B cell (primary cell): Measurements from ENCODE around the gene SLC24A4. TPM values are rescaled to one million over a fixed set of nuclear protein-coding genes. Genes with fewer than 3 reads are reported as not detected.

Experiments
- ATAC-seq: fragments of 200-7000 bp; cut with Tn5 transposase; one replicate; pipeline ENCODE4 v1.10.0; 2021; ENCODE audit warnings: low read depth, mild to moderate bottlenecking, moderate number of reproducible peaks, moderate library complexity
- CTCF ChIA-PET: fragments of 350-600 bp; sonication (Branson Sonifier 250); formaldehyde crosslinking; loops from one replicate; lab custom pipeline; 2021; ENCODE audit warnings: antibody characterized with exemption, inconsistent platforms; lab: Charles Lee
- POLR2A ChIA-PET: fragments of 350-600 bp; sonication (Branson Sonifier 250); formaldehyde crosslinking; loops from one replicate; lab custom pipeline; 2021; ENCODE audit warnings: antibody characterized with exemption; lab: Charles Lee
- DNase-seq: peaks from one replicate; pipeline ENCODE4 v3.0.0; 2013
- H2AFZ ChIP-seq: 2 replicates; pipeline ENCODE4 v1.6.1; 2012; ENCODE audit warnings: mild to moderate bottlenecking, low read depth, low read length; ENCODE audit not compliant: insufficient read depth, poor library complexity, severe bottlenecking
- H3K27ac ChIP-seq, 2 donors: 1 replicate in 1 of 2; 2 replicates in 1 of 2; pipeline ENCODE4 v1.5.1; 2012 to 2013; ENCODE audit warnings: low read length in 2 of 2, mild to moderate bottlenecking in 2 of 2, moderate library complexity in 1 of 2
- H3K27me3 ChIP-seq, 4 experiments: fragments of 200-600 bp in 1 of 4; sonication (generic) in 1 of 4; replicated peaks in 1 of 4; 1 replicate in 2 of 4; 2 replicates in 2 of 4; pipeline versions ENCODE4 v1.6.1 to v1.7.0; 2013 to 2016; ENCODE audit warnings: low read length in 3 of 4, mild to moderate bottlenecking in 2 of 4, mixed read lengths in 1 of 4, moderate library complexity in 1 of 4; ENCODE audit not compliant: insufficient read depth in 4 of 4, control insufficient read depth in 3 of 4; ENCODE audit errors: control extremely low read depth in 1 of 4
- H3K36me3 ChIP-seq, 2 experiments: replicated peaks in 1 of 2; 1 replicate in 1 of 2; 2 replicates in 1 of 2; pipeline versions ENCODE4 v1.6.1 to v1.7.1; 2013; ENCODE audit warnings: low read length in 1 of 2; ENCODE audit not compliant: insufficient read depth in 2 of 2, control insufficient read depth in 1 of 2; ENCODE audit errors: control extremely low read depth in 1 of 2, extremely low read depth in 1 of 2
- H3K4me1 ChIP-seq, 2 donors: fragments of 200-600 bp in 1 of 2; sonication (generic) in 1 of 2; 1 replicate in 1 of 2; 2 replicates in 1 of 2; pipeline versions ENCODE4 v1.5.1 to v1.6.1; 2013 to 2017; ENCODE audit warnings: low read length in 2 of 2; ENCODE audit not compliant: control insufficient read depth in 2 of 2, insufficient read depth in 2 of 2
- H3K4me2 ChIP-seq: replicated peaks from 2 replicates; pipeline ENCODE3; 2012; ENCODE audit warnings: mild to moderate bottlenecking, low read depth, low read length; ENCODE audit not compliant: poor library complexity, severe bottlenecking
- H3K4me3 ChIP-seq, 5 experiments: fragments of 200-600 bp in 1 of 5; sonication (generic) in 1 of 5; 1 replicate in 3 of 5; 2 replicates in 2 of 5; pipeline versions ENCODE4 v1.5.1 to v1.7.0; 2011 to 2016; ENCODE audit warnings: low read length in 4 of 5, mild to moderate bottlenecking in 4 of 5, low read depth in 2 of 5, control low read depth in 1 of 5, moderate library complexity in 1 of 5; ENCODE audit not compliant: insufficient read depth in 1 of 5; ENCODE audit errors: control extremely low read depth in 1 of 5, extremely low read depth in 1 of 5
- H3K79me2 ChIP-seq: fragments of 200-600 bp; sonication (generic); one replicate; pipeline ENCODE4 v1.6.0; 2016; ENCODE audit warnings: low read length; ENCODE audit not compliant: control insufficient read depth, insufficient read depth
- H3K9ac ChIP-seq: fragments of 200-600 bp; sonication (generic); 2 replicates; pipeline ENCODE4 v1.6.1; 2017; ENCODE audit warnings: mild to moderate bottlenecking, low read length, moderate library complexity
- H3K9me3 ChIP-seq, 3 donors: one replicate each; pipeline versions ENCODE4 v1.6.1 to v1.7.1; 2013; ENCODE audit warnings: low read length in 2 of 3; ENCODE audit not compliant: control insufficient read depth in 2 of 3, insufficient read depth in 1 of 3; ENCODE audit errors: control extremely low read depth in 1 of 3
- H4K20me1 ChIP-seq: 2 replicates; pipeline ENCODE4 v1.6.0; 2012; ENCODE audit warnings: mild to moderate bottlenecking, low read length; ENCODE audit not compliant: insufficient read depth, control insufficient read depth, poor library complexity, severe bottlenecking
- H3K27ac Mint-ChIP-seq: one replicate; pipeline ENCODE4 v1.8.0; 2021; ENCODE audit warnings: mixed read lengths
- H3K27me3 Mint-ChIP-seq: one replicate; pipeline ENCODE4 v1.8.0; 2021; ENCODE audit warnings: mixed read lengths
- H3K4me1 Mint-ChIP-seq: one replicate; pipeline ENCODE4 v1.8.0; 2021; ENCODE audit warnings: mixed read lengths
- H3K4me3 Mint-ChIP-seq: one replicate; pipeline ENCODE4 v1.8.0; 2021; ENCODE audit warnings: mixed read lengths
- H3K9me3 Mint-ChIP-seq: one replicate; pipeline ENCODE4 v1.8.0; 2022; ENCODE audit warnings: mixed read lengths; ENCODE audit not compliant: insufficient read depth
- CTCF ChIP-seq: fragments of 200-600 bp; IDR thresholded peaks from one replicate; pipeline ENCODE4 v1.8.0; 2022; ENCODE audit warnings: antibody characterized with exemption, mild to moderate bottlenecking
- EZH2 ChIP-seq: IDR thresholded peaks from 2 replicates; pipeline ENCODE4 v1.6.1; 2012; ENCODE audit warnings: borderline replicate concordance, low read depth, mild to moderate bottlenecking, moderate library complexity, low read length; ENCODE audit not compliant: insufficient read depth, poor library complexity, severe bottlenecking
- WGBS: methylation state at CpG from one replicate; pipeline ENCODE4 v1.1.5; 2013; ENCODE audit warnings: missing lambda C conversion rate; ENCODE audit not compliant: insufficient coverage; 5-methylcytosine and 5-hydroxymethylcytosine counted together
- intact Hi-C: fragments of 100-400 bp; cut with micrococcal nuclease; formaldehyde crosslinking; loops from one replicate; pipeline ENCODE4 v1.10.0; 2022
- polyA plus RNA-seq: library from polyadenylated mRNA; depleted of rRNA; stranded (reverse); fragments of >200 nt; gene quantifications from 2 replicates; pipeline ENCODE4 v1.2.3, GENCODE V29; 2012
- total RNA-seq, 2 donors: library from RNA; stranded (reverse); fragments of 120-200 nt in 1 of 2; gene quantifications; 1 replicate in 1 of 2; 2 replicates in 1 of 2; pipeline versions ENCODE4 v1.2.3 to v1.2.4, GENCODE V29; 2013 to 2022

SLC24A4 gene
- total and polyA plus RNA-seq, 2 donors (not counting 1 experiment from before 2014, with no cell fraction given) = 0.19 TPM; not detected in 1

- WGBS = 3% methylated on average over 79 of the region's 79 CpGs
- H3K27ac ChIP-seq = peak within 1 kb of the TSS; percentile 55 to 67
- peak within 1 kb of the TSS; percentile 79 for H3K9ac ChIP-seq
- peaks cover 0 to 2% (median 0%) of the 10 kb centered on the region in 3 donors for H3K9me3 ChIP-seq
- DNase-seq = peak; percentile 68
- Mint-ChIP-seq H3K27ac (peak within 1 kb of the TSS; percentile 79), H3K9me3 (no peaks in the 10 kb centered on the region), H3K4me3 (peak within 1 kb of the TSS; percentile 83), H3K27me3 (no peaks in the 10 kb centered on the region), H3K4me1 (peaks cover 54% of the 10 kb centered on the region)
- POLR2A ChIA-PET = interaction anchor here (0.5 kb wide), 1 partner anchor 256 kb away, joined by 3 read pairs; no protein-coding TSS in a partner anchor
- H3K27me3 ChIP-seq = peaks cover 0 to 6% (median 0%) of the 10 kb centered on the region in 4 experiments
- no peaks in the 10 kb centered on the region for H3K36me3 ChIP-seq
- ATAC-seq = peak; percentile 64
- TF ChIP-seq EZH2 = no peak
- no peak for TF ChIP-seq CTCF
- peaks cover 33 to 55% of the 10 kb centered on the region in 2 donors for H3K4me1 ChIP-seq
- peak within 1 kb of the TSS; percentile 80 for H2AFZ ChIP-seq
- peak within 1 kb of the TSS; percentile 39 to 79 (median 72) for H3K4me3 ChIP-seq
- intact Hi-C loops = loop anchor here (1.0 kb wide), 2 partner anchors 168 to 407 kb away; partner anchors contain the start of gene ATXN3
- peak within 1 kb of the TSS; percentile 96 for H3K4me2 ChIP-seq
- H3K79me2 ChIP-seq = peaks cover 47% of the 10 kb centered on the region
- peaks cover 11% of the 10 kb centered on the region for H4K20me1 ChIP-seq
- CTCF ChIA-PET = no interaction called here
Observed at GRCh38 chr14:92513204-92513965, 190.4 kb downstream of the SLC24A4 start, which contains the start of gene RIN3. Gene RIN3 (plus strand): TSS chr14:92513781. CDS start chr14:92513933, 152 bp downstream.
